ENCODE measurements around the gene CNKSR2.

The CNKSR2 gene

GRCh38 chrX:21620234-21620633, 246.0 kb downstream of the CNKSR2 start:
- DNase-seq: no peak

- no peak for DNase-seq
Measured at GRCh38 chrX:21623778-21624501, 249.7 kb downstream of the CNKSR2 start.

DNA sequence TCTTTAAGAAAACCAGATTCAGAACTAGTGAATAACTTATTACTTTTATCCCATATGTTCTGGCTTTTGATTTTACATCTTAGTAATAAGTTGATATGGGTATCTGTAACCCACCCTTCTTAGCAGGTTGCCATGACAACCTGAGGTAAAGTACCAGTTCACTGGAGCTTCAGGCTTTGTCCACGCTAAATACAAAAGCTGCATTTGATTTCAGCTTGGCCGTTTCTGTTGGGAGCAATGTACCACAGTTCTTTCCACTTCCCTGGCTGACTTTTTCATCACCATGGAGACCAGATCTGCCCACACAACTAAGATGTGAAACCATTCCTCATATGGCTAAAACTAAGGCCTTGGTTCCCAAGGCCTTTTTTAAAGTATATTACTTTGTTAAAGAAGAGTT, 257.8 kb downstream of the CNKSR2 start:
- DNase-seq: no peak

GRCh38 chrX:21638311-21638710, 264.1 kb downstream of the CNKSR2 start:
- no peak for DNase-seq

DNA sequence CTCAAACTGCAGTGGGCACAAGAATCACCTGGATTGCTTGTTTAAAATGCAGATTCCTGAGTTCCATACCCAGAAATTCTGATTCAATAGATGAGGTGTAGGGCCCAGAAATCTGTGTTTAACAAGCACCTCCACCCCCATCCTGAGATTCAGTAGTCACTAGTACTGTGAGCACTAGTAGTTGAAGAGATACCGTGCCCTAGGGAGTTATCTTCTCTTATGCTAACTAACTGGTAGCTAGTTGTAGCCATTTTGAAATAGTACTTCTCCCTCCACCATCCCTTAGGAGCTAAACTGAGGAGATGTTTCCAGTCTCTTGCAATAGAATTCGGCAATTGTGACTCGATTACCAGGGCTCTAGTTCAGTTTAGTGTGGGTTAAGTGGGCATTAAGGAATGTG, 265.6 kb downstream of the CNKSR2 start:
- DNase-seq: no peak

DNA sequence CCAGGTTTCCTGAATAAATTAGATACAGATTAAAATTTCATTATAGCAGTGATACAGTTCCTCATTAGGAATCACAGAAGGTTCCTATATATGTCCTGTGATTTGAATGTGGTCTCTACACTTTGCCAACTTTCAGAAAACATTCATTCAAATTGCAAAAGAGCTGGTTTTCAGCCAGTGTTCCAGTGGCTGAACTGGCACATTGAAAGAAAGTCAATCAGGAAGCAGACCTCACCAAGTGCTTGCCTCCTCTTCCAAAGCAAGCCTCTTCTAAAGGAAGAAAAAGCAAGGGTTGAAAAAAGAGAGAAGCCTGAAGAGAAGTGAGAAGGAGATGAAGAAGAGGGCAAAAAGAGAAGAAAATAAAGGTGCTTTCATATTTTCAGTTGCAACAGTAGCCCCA, 271.2 kb downstream of the CNKSR2 start:
- DNase-seq: no peak

GRCh38 chrX:21645886-21646285, 271.7 kb downstream of the CNKSR2 start:
- DNase-seq: no peak

GRCh38 chrX:21655901-21656586, 281.8 kb downstream of the CNKSR2 start:
- no peak for DNase-seq

- DNase-seq: no peak
Measured at GRCh38 chrX:21656587-21657317, 282.5 kb downstream of the CNKSR2 start.

GRCh38 chrX:21657318-21658151, 283.3 kb downstream of the CNKSR2 start:
- no peak for DNase-seq

DNA sequence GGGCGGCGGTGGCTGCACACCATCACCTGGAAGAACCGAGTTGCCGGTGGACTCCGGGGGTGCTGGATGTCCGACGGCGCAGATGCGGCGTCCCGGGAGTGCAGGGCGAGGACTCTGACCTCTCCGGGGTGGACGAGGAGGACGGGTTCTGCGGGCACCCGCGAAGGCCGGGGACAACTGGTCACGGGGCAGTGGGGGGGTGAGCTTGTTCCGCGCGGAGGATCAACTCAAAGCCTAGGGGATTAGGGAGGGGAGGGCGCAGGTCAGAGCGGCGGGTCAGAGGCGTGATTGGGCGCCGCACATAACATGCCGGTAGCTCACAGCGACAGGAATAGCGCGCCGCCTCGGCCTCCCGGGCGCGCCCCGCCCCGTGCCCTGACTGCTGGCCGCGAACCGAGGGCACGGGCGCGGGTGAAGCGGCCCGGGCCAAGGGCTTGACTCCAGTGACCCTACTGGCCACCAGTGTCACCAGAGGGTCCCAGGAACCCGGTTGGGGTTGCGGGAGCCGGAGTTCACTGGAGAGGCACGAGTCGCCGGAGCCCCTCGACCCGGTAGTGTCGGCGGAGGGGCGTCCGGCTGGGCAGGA, 284.0 kb downstream of the CNKSR2 start, which contains the start of gene KLHL34:
TSS of gene KLHL34 (minus strand) at position 179 of the 586 bp plus-strand sequence. CDS start 542 bp downstream, outside the sequence.
- DNase-seq: no peak

GRCh38 chrX:21658746-21659145, 284.5 kb downstream of the CNKSR2 start:
- no peak for DNase-seq

DNA sequence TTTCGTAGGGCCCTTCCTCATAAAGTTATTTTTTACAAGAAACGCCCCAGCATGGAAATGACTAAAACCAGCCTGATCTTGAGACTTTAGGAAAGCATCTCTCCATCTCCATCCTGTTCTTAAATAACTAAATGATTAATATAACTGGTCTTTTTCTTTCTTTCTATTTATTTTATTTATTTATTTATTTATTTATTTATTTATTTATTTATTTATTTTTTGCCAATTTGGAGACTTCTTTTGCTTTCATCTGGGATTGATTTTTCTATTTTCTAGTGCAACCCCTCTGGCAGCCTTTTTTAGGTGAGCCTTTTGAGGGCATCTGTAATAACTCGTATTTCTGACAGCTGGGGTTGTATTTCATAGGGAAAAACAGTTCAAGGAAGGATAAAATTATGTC, 285.1 kb downstream of the CNKSR2 start:
- DNase-seq: no peak

DNA sequence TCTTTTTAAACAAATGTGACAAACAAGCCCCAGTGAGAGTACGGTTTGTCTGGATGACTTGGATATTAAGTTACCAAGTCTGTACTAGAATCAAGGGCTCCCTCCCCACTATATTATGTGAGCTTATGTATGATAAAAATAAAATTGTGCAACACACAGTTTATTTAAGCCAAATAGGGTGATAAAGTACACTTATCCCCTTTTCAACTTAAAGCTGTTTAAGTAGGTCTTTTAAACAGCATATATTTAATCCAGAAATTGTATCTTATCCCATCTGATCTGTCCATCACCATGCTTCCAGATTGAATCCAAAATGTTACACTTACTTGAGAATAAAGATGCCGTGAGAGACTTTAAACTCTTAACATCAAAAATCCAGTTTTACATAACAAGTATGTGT, 285.9 kb downstream of the CNKSR2 start:
- DNase-seq: no peak

DNA sequence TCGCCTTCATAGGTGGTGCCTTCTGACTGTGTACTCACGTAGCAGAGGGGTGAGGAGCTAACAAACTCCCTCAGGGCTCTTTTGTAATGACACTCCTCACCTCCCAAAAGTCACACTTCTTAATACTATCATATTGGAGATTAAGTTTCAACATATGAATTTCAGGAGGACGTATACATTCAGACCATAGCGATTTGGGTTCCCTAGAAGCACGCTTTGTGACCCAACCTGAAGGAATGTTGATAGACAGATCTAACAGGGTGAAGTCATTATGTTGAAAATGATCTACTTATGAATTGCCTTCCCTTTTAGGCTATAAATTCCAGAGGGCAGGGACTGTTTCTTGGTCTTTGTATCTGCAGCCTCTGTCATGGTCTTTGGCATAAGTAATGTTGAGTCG, 287.1 kb downstream of the CNKSR2 start:
- DNase-seq: no peak

- DNase-seq: no peak
Measured at GRCh38 chrX:21662761-21663160, 288.5 kb downstream of the CNKSR2 start.

DNA sequence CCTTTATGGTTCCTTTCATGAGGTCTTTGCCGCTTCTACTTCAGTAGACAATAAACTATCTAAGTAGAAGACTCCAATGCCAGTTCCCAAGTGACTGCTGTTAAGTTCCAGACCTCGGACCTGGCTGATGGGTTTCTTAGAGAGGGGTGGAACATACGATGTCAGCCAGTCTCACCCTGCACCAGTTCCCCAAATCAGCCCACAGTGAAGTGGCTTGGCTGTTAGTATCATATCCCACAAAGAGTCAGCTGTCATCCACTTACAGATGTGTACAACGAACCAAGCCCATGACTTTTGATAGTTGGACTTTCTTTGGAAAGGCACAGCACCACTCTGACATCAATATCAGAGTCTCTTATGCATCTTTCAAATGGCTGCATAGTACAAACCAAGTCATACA, 292.0 kb downstream of the CNKSR2 start:
- DNase-seq: no peak

DNA sequence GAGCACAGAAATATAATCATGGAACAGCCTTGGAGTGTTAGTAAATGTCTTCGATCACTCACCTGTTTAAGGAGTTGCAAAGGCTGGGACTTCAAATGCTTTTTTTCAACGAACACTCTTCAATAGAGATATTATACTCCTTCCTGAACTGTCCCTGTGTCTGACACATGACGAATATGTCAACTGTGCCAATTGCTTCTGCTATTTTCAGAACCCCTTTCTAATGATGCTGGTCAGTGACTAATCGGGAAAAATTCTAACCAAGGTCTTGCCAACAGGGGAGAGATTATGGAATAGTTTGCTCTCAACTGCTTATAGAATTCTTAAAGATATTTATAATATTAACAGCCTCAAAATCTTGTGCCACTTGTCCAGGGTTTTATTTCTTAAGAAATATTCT, 292.5 kb downstream of the CNKSR2 start:
- no peak for DNase-seq

DNA sequence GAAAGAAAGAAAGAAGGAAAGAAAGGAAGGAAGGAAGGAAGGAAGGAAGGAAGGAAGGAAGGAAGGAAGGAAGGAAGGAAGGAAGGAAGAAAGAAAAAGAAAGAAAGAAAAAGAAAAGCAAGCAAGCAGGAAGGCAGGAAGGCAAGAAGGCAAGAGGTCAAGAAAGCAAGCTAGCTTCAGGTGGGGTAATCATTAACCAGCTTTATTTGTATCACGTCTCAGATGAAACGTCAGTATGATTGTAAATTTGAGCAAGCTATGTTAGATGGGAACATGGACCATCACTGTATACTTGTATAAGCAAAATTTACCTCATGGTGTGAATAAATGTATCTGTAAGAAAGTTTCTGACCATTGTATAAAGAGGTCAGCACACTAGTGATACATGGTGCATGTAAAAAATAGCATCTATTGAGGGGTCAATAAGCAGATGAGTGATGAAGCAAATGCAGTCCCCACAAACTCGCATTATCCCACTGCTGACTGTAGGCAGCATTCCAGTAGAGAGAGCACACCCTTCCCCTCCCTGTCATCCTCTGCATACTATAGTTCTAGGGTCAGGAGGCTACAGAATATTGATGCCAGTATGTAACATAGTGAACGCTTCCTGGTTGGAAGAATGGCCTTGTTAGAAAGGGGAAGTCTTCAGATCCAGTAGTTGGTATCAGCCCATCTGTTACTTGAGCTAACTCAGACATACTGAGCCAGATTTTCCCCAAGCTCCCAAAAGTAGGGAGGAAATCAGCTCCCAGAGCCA, 300.4 kb downstream of the CNKSR2 start:
- DNase-seq: no peak

- DNase-seq: no peak
Measured at GRCh38 chrX:21675931-21676330, 301.7 kb downstream of the CNKSR2 start.

GRCh38 chrX:21678048-21678612, 303.9 kb downstream of the CNKSR2 start:
- DNase-seq: no peak

All from NK-92 treated with Interleukin-12 subunit alpha and Interleukin-12 subunit beta, amount 100 ng/mL, for 24 hours (cell line).